ENCODE measurements around the gene GNG7.

Gene GNG7

DNA sequence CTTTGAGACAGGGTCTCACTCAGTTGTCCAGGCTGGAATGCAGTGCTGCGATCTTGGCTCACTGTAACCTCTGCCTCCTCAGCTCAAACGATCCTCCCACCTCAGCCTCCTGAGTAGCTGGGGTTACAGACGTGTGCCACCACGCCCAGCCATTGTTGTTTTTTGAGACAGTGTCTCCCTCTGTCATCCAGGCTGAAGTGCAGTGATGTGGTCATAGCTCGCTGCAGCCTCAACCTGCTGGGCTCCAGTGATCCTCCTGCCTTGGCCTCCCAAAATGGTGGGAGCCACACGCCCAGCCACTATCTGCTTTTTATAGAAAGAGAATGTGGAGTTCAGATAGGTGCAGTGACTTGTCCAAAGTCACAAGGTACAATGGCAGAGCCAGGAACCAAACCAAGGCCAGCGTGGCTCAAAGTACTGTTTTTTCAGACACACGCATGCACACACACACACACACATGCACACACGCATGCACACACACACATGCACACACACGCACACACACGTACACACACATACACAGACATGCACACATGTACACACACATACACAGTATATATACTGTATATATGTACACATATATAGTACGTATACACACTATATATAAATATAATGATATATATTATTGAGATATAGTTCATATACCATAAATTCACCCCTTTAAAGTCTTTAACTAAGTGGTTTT, 220.0 kb downstream of the GNG7 start:
- no peak for TF ChIP-seq POU2F2 (IDR thresholded peaks at IDR 0.05; ENCODE audit: low read depth, low read length)
- no peak for TF ChIP-seq POLR2A (IDR thresholded peaks at IDR 0.05; ENCODE audit: low read depth, low read length)
- TF ChIP-seq TAF1 (IDR thresholded peaks at IDR 0.05; ENCODE audit: low read depth, low read length), result no peak
- no peak for DNase-seq (ENCODE audit: insufficient read length, low spot score)
- FAIRE-seq, result no peak

DNA sequence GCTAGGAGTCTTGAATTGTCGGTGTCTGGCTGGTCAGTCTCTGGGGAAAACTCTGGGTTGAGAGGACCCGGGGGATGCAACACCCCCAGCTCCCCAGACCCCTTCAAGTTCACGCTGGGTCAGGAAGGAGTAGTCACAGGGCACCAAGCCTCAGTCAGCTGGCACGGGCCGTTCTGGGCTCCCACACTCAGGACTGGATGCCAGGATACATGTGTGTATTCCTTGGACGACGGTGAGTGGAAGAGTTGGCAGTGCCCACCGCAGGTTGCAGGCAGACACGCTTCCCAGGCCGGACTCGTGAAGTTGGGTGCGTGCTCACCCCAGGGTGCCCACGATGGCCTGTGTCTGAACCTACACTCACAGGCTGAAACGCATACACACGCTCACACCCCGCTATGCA, 221.0 kb downstream of the GNG7 start:
- FAIRE-seq (no peak), DNase-seq (ENCODE audit: insufficient read length, low spot score) (no peak)
- no peak for TF ChIP-seq SPI1 (IDR thresholded peaks at IDR 0.05; ENCODE audit: low read depth, low read length)

DNA sequence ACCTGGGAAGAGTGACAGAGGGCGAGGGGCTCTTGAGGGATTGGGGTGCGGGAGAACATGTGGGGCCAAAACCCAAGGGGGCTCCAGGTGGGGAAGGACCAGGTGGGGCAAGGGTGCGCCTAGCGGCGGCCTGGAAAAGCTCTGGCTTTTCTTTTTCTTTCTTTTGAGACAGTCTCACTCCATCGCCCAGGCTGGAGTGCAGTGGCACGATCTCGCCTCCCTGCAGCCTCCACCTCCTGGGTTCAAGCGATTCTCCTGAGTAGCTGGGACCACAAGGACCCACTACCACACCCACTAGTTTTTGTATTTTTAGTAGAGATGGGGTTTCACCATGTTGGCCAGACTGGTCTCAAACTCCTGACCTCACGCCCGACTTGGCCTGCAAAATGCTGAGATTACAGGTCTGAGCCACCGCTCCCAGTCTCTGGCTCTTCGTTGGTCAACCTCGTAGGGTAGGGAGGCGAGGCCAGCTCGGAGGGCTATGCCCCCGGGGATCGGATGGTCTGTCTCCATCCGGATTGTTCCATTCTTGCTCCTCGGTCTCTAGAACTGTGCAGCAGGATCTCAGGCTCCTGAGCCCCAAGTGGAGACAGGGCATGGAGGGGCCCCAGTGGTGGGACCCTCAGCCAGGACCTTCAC, 222.8 kb downstream of the GNG7 start:
- FAIRE-seq (peak; percentile 38), DNase-seq (ENCODE audit: insufficient read length, low spot score) (no peak)
- TF ChIP-seq TAF1 (IDR thresholded peaks at IDR 0.05; ENCODE audit: low read depth, low read length), result no peak
- no peak for TF ChIP-seq SPI1 (IDR thresholded peaks at IDR 0.05; ENCODE audit: low read depth, low read length)
- no peak for TF ChIP-seq POU2F2 (IDR thresholded peaks at IDR 0.05; ENCODE audit: low read depth, low read length)
- TF ChIP-seq PAX5 (IDR thresholded peaks at IDR 0.05; ENCODE audit: insufficient read depth, low read length, severe bottlenecking), result no peak
- TF ChIP-seq POLR2A (IDR thresholded peaks at IDR 0.05; ENCODE audit: low read depth, low read length), result no peak
- no peak; the same call in 1 of the 2 replicates for TF ChIP-seq POLR2AphosphoS5 (IDR thresholded peaks at IDR 0.05; ENCODE audit: low read depth, low read length)

DNA sequence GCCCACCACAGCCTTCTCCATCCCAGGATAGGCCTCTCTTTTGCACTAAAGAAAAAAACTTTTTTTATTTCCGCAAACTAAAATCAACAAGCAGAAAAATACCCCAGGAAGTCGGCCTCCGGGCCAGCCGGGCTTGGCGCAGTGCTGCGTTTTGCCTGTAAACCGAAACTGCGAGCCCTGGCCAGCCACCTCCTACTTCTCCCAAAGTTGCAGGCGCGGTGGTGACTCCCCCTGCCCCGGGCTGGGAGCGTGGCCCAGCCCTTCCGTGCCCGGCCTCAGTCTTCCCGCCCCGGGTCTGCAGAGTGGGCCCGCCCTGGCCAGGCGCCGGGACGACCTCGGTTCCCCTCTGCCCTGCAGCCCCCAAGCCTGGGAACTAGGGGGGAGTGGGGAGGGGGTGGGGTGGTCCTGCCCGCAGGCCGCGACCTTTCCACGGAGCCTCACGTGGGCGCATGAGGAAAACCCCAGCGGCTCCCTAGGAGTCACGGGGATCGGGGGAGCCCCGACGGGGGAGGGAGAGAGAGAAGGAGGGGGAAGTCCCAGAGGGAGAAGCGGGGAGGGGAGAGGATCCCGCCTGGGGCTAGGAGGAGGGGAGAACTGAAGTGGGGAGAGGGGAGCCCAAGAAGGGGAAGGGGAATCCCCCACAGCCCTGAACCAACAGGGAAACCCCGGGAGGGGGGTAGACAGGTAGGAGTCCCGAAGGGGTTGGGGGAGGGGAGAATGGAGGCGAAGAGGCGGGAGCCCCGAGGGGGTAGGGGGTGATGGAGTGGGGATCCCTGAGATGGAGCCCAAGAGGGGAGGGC, 223.5 kb downstream of the GNG7 start:
- peak; percentile 58 for FAIRE-seq
- peak; percentile 27; the same call in 1 of the 2 replicates for TF ChIP-seq SPI1 (IDR thresholded peaks at IDR 0.05; ENCODE audit: low read depth, low read length)
- TF ChIP-seq PAX5 (IDR thresholded peaks at IDR 0.05; ENCODE audit: insufficient read depth, low read length, severe bottlenecking), result no peak
- no peak; the same call in 1 of the 2 replicates for TF ChIP-seq POU2F2 (IDR thresholded peaks at IDR 0.05; ENCODE audit: low read depth, low read length)
- TF ChIP-seq TAF1 (IDR thresholded peaks at IDR 0.05; ENCODE audit: low read depth, low read length), result peak; percentile 1; the same call in 1 of the 2 replicates
- TF ChIP-seq POLR2AphosphoS5 (IDR thresholded peaks at IDR 0.05; ENCODE audit: low read depth, low read length), result no peak
- 0 out of 2 replicates have a peak, but pooled peaks have one; percentile 8 for TF ChIP-seq POLR2A (IDR thresholded peaks at IDR 0.05; ENCODE audit: low read depth, low read length)
- no peak for DNase-seq (ENCODE audit: insufficient read length, low spot score)

DNA sequence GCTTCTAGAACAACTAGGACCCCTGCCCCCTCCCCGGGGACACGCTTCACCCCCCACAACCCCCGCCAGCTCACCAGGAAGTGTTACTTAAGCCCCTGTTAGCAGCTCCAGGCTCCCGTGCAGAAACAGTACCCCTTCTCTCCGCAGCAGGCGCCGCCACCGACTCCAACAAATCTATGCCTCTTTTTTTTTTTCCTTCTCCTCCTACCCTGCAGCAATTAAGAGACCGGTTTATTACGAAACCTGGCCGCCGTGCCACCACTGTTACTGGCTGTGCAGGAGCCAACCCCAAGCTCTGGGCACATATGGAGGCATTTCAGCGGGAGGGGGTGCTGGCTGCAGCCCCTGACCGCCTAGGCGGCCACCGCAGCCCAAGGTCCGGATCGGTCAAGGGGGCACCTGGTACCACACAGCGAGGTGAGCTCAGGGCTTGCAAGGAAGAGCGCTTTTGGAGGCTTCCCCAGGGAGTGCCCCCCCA, 224.2 kb downstream of the GNG7 start:
- DNase-seq (ENCODE audit: insufficient read length, low spot score) (no peak), FAIRE-seq (peak; percentile 5)
- TF ChIP-seq PAX5 (IDR thresholded peaks at IDR 0.05; ENCODE audit: insufficient read depth, low read length, severe bottlenecking) (no peak), TAF1 (IDR thresholded peaks at IDR 0.05; ENCODE audit: low read depth, low read length) (peak; percentile 36; the same call in 1 of the 2 replicates), POLR2A (IDR thresholded peaks at IDR 0.05; ENCODE audit: low read depth, low read length) (peak; percentile 92), SPI1 (IDR thresholded peaks at IDR 0.05; ENCODE audit: low read depth, low read length) (no peak), POU2F2 (IDR thresholded peaks at IDR 0.05; ENCODE audit: low read depth, low read length) (peak; percentile 91), POLR2AphosphoS5 (IDR thresholded peaks at IDR 0.05; ENCODE audit: low read depth, low read length) (peak; percentile 84)

DNA sequence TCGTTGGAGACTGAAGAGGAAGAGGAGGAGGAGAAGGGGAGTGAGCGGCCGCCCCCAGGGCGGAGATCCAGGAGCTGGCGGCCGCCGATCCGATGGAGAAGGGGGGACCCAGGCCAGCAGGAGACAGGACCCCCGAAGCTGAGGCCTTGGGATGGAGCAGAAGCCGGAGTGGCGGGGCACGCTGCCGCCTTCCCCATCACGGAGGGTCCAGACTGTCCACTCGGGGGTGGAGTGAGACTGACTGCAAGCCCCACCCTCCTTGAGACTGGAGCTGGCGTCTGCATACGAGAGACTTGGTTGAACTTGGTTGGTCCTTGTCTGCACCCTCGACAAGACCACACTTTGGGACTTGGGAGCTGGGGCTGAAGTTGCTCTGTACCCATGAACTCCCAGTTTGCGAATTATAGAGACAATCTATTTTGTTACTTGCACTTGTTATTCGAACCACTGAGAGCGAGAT, 224.7 kb downstream of the GNG7 start:
- no peak for DNase-seq (ENCODE audit: insufficient read length, low spot score)
- TF ChIP-seq TAF1 (IDR thresholded peaks at IDR 0.05; ENCODE audit: low read depth, low read length), result no peak
- no peak for TF ChIP-seq PAX5 (IDR thresholded peaks at IDR 0.05; ENCODE audit: insufficient read depth, low read length, severe bottlenecking)
- peak; percentile 81 for TF ChIP-seq POLR2AphosphoS5 (IDR thresholded peaks at IDR 0.05; ENCODE audit: low read depth, low read length)
- TF ChIP-seq POLR2A (IDR thresholded peaks at IDR 0.05; ENCODE audit: low read depth, low read length), result no peak; the same call in 1 of the 2 replicates
- no peak for TF ChIP-seq SPI1 (IDR thresholded peaks at IDR 0.05; ENCODE audit: low read depth, low read length)
- TF ChIP-seq POU2F2 (IDR thresholded peaks at IDR 0.05; ENCODE audit: low read depth, low read length), result no peak
- FAIRE-seq, result peak; percentile 33

DNA sequence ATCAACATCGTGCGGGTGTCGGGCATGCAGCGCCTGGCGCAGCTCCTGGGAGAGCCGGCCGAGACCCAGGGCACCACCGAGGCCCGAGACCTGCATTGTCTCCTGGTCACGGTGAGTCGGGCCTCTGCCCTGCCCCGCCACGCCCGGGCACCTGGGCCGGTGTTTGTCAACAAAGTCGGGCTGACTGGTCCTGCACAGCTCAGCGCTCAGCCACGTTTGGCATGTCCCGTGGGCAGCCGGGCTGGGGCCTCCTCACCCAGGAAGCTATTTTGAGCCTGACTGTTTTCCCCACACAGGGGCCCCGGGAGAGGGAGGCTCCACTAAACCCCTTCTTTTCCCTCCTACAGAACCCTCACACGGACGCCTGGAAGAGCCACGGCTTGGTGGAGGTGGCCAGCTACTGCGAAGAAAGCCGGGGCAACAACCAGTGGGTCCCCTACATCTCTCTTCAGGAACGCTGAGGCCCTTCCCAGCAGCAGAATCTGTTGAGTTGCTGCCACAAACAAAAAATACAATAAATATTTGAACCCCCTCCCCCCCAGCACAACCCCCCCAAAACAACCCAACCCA, 225.3 kb downstream of the GNG7 start:
- no peak for FAIRE-seq
- no peak for DNase-seq (ENCODE audit: insufficient read length, low spot score)
- no peak for TF ChIP-seq POU2F2 (IDR thresholded peaks at IDR 0.05; ENCODE audit: low read depth, low read length)
- TF ChIP-seq SPI1 (IDR thresholded peaks at IDR 0.05; ENCODE audit: low read depth, low read length), result no peak
- TF ChIP-seq PAX5 (IDR thresholded peaks at IDR 0.05; ENCODE audit: insufficient read depth, low read length, severe bottlenecking), result no peak
- TF ChIP-seq POLR2AphosphoS5 (IDR thresholded peaks at IDR 0.05; ENCODE audit: low read depth, low read length), result no peak
- TF ChIP-seq POLR2A (IDR thresholded peaks at IDR 0.05; ENCODE audit: low read depth, low read length), result no peak
- TF ChIP-seq TAF1 (IDR thresholded peaks at IDR 0.05; ENCODE audit: low read depth, low read length), result no peak

DNA sequence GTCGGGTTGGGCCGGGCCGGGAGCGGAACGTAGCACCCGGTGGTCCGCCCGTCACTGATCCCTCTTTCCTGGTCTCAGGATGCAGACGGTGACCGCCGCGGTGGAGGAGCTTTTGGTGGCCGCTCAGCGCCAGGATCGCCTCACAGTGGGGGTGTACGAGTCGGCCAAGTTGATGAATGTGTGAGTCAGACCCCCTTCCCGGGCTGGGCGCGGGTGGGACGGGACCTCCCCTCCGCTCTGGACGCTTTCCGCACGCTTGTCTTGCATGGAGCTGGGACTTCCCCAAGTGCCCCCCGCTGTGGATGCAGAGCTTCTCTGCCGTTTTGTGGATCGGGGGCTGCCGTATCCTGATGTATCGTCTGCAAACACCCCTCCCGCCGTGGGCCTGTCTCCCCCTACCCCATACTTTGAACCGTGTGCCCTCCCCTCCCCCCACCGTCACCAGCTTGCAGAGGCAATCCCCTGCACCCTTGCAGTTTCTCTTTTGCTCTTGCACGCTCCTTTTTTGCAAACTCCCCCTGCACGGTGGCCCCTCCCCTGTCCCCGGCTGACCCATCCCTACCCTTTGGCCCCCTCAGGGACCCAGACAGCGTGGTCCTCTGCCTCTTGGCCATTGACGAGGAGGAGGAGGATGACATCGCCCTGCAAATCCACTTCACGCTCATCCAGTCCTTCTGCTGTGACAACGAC, 225.9 kb downstream of the GNG7 start:
- DNase-seq (ENCODE audit: insufficient read length, low spot score) (no peak), FAIRE-seq (peak; percentile 81)
- TF ChIP-seq SPI1 (IDR thresholded peaks at IDR 0.05; ENCODE audit: low read depth, low read length) (no peak), POLR2AphosphoS5 (IDR thresholded peaks at IDR 0.05; ENCODE audit: low read depth, low read length) (peak; percentile 24; the same call in 1 of the 2 replicates)

All from GM12891 (cell line).